Measurements from ENCODE around the gene KLF5.

- TF ChIP-seq POLR2AphosphoS5 (IDR thresholded peaks at IDR 0.05; ENCODE audit: borderline replicate concordance, low read depth, low read length) (no peak), EZH2 (IDR thresholded peaks at IDR 0.05) (no peak), FOXP2 (optimal IDR thresholded peaks at IDR 0.05; ENCODE audit: control extremely low read depth, extremely low read length, insufficient read depth) (no peak)
These were observed 14.2 kb downstream of the KLF5 start for GRCh38 chr13:73073050-73073449.
